GM19452 (cell line): ENCODE data around the gene PRKG1.

Experiments
- ATAC-seq: cut with Tn5 transposase; IDR thresholded peaks from one replicate; pipeline ENCODE4 v1.9.1; 2021; ENCODE audit not compliant: unreplicated experiment

The PRKG1 gene

GRCh38 chr10:51770709-51771108 is 696.4 kb downstream of the PRKG1 start:
- ATAC-seq = no peak

- ATAC-seq = no peak
Observed at GRCh38 chr10:51772387-51772786, 698.1 kb downstream of the PRKG1 start.

GRCh38 chr10:51773681-51774080 is 699.4 kb downstream of the PRKG1 start:
- ATAC-seq = no peak

- no peak for ATAC-seq
Observed at GRCh38 chr10:51783941-51784340, 709.7 kb downstream of the PRKG1 start.

- no peak for ATAC-seq
Observed at GRCh38 chr10:51786016-51786683, 711.9 kb downstream of the PRKG1 start.

GRCh38 chr10:51786684-51787035 is 712.4 kb downstream of the PRKG1 start:
- no peak for ATAC-seq

GRCh38 chr10:51788273-51788672 is 714.0 kb downstream of the PRKG1 start:
- no peak for ATAC-seq

GRCh38 chr10:51789118-51789517 is 714.8 kb downstream of the PRKG1 start:
- ATAC-seq = no peak

GRCh38 chr10:51789903-51790302 is 715.6 kb downstream of the PRKG1 start:
- ATAC-seq = no peak

- no peak for ATAC-seq
Observed at GRCh38 chr10:51792678-51793077, 718.4 kb downstream of the PRKG1 start.

- no peak for ATAC-seq
Observed at GRCh38 chr10:51800121-51800520, 725.8 kb downstream of the PRKG1 start.

GRCh38 chr10:51800725-51801424 is 726.6 kb downstream of the PRKG1 start:
- no peak for ATAC-seq

- no peak for ATAC-seq
Observed at GRCh38 chr10:51802030-51802429, 727.7 kb downstream of the PRKG1 start.

- no peak for ATAC-seq
Observed at GRCh38 chr10:51804866-51805265, 730.6 kb downstream of the PRKG1 start.

GRCh38 chr10:51806079-51806835 is 732.0 kb downstream of the PRKG1 start:
- ATAC-seq = no peak

- ATAC-seq = no peak
Observed at GRCh38 chr10:51808187-51808586, 733.9 kb downstream of the PRKG1 start.

GRCh38 chr10:51815723-51816122 is 741.4 kb downstream of the PRKG1 start:
- no peak for ATAC-seq

GRCh38 chr10:51821045-51821444 is 746.8 kb downstream of the PRKG1 start:
- ATAC-seq = no peak

- ATAC-seq = no peak
Observed at GRCh38 chr10:51821745-51822144, 747.5 kb downstream of the PRKG1 start.

- ATAC-seq = peak; percentile 73
Observed at GRCh38 chr10:51832652-51833383, 758.5 kb downstream of the PRKG1 start.

- no peak for ATAC-seq
Observed at GRCh38 chr10:51834548-51834947, 760.3 kb downstream of the PRKG1 start.
